OCI-LY7 (cell line): ENCODE data around the gene MDC1.

Experiments
- EZH2phosphoT487 ChIP-seq: fragments of 200-600 bp; sonication (generic); IDR thresholded peaks from 2 replicates; pipeline ENCODE4 v1.6.1; 2018; ENCODE audit warnings: low read depth, borderline replicate concordance, mild to moderate bottlenecking, mixed run types, antibody characterized with exemption, low read length, moderate library complexity, mixed read lengths
- TF ChIP-seq, protein P1 (sequence below): fragments of 200-600 bp; sonication (generic); conservative IDR thresholded peaks from 2 replicates; pipeline ENCODE4 v1.5.1; 2014; ENCODE audit warnings: mild to moderate bottlenecking, antibody characterized with exemption, low read length, moderate library complexity, mixed read lengths

DNA sequence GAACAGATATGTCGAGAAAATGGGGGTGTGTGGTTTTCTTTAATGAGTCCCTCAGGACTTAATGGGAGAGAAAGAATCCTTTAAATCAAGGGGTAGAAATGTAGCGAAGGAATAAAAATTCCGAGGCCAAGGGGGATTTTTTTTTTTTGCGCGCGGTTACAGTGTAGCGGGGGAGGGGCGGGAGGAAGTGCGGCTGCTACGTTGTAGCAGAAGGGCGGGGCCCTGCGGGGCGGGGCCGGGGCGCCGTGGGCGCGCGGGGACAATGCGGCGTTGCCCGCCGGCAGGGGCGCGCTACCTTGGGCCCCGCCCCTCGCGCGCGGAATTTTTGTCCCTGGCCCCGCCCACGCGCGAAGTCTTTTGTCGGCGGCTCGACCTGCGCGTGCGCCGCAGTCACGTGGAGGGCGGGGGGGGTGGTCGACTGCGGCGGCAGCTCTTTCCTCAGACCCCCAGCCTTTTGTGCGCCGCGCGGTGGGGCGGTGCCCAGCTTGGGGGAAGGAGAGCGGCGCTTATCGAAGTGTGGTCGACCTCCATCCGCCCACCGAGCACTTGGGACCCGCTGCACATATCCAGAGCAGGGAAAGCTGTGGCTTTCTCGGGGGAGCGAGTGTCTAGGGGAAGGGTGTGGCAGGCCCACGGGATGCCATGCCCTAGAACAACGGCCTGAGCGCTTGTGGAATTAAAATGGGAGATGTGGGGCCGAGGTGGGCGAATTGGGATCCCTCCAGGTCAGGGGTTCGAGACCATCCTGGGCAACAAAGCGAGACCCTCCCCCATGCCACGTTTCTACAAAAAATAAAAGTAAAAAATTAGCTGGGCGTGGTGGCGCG, 4.3 kb upstream of the MDC1 start:
- TF ChIP-seq, protein P1, sequence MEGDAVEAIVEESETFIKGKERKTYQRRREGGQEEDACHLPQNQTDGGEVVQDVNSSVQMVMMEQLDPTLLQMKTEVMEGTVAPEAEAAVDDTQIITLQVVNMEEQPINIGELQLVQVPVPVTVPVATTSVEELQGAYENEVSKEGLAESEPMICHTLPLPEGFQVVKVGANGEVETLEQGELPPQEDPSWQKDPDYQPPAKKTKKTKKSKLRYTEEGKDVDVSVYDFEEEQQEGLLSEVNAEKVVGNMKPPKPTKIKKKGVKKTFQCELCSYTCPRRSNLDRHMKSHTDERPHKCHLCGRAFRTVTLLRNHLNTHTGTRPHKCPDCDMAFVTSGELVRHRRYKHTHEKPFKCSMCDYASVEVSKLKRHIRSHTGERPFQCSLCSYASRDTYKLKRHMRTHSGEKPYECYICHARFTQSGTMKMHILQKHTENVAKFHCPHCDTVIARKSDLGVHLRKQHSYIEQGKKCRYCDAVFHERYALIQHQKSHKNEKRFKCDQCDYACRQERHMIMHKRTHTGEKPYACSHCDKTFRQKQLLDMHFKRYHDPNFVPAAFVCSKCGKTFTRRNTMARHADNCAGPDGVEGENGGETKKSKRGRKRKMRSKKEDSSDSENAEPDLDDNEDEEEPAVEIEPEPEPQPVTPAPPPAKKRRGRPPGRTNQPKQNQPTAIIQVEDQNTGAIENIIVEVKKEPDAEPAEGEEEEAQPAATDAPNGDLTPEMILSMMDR: peak; percentile 48; the same call in 1 of the 2 replicates
- TF ChIP-seq EZH2phosphoT487: no peak
